ENCODE data around the gene SYMPK.
"Not testable (repeated sequence)": the region's sequence is repeated elsewhere in the genome, so short reads cannot be mapped to it uniquely, and the experiment has no call there.

Gene SYMPK

GRCh38 chr19:45901912-45902650 is 39.1 kb upstream of the SYMPK start, which contains the start of gene MYPOP:
TSS of gene MYPOP (minus strand) at chr19:45902613. CDS start at chr19:45901773, 840 bp downstream.
- no peak for TF ChIP-seq CTCF (IDR thresholded peaks at IDR 0.05; ENCODE audit: insufficient read depth, low read depth, low read length, missing control alignments)
- H3K4me3 ChIP-seq (ENCODE audit: low read depth, low read length) = peak within 1 kb of the TSS; percentile 86
- no peak for DNase-seq (ENCODE audit: low read depth)

GRCh38 chr19:45901432-45901911 is 38.5 kb upstream of the SYMPK start:
- H3K4me3 ChIP-seq (ENCODE audit: low read depth, low read length) = peak overlapping the region; percentile 86
- DNase-seq (ENCODE audit: low read depth) = no peak
- TF ChIP-seq CTCF (IDR thresholded peaks at IDR 0.05; ENCODE audit: insufficient read depth, low read depth, low read length, missing control alignments) = no peak

- no peak for DNase-seq (ENCODE audit: low read depth)
- H3K4me3 ChIP-seq (ENCODE audit: low read depth, low read length) = peak overlapping the region; percentile 86; the same call in 1 of the 2 replicates
- TF ChIP-seq CTCF (IDR thresholded peaks at IDR 0.05; ENCODE audit: insufficient read depth, low read depth, low read length, missing control alignments) = no peak
Observed at GRCh38 chr19:45900738-45901431, 37.9 kb upstream of the SYMPK start.

GRCh38 chr19:45899919-45900589 is 37.1 kb upstream of the SYMPK start:
- no peak for TF ChIP-seq CTCF (IDR thresholded peaks at IDR 0.05; ENCODE audit: insufficient read depth, low read depth, low read length, missing control alignments)
- no peak overlapping the region for H3K4me3 ChIP-seq (ENCODE audit: low read depth, low read length)
- DNase-seq (ENCODE audit: low read depth) = no peak

- no peak for DNase-seq (ENCODE audit: low read depth)
- TF ChIP-seq CTCF (IDR thresholded peaks at IDR 0.05; ENCODE audit: insufficient read depth, low read depth, low read length, missing control alignments) = no peak
- no peak overlapping the region for H3K4me3 ChIP-seq (ENCODE audit: low read depth, low read length)
Observed at GRCh38 chr19:45899253-45899652, 36.3 kb upstream of the SYMPK start.

- H3K4me3 ChIP-seq (ENCODE audit: low read depth, low read length) = no peak overlapping the region
- DNase-seq (ENCODE audit: low read depth) = no peak
- TF ChIP-seq CTCF (IDR thresholded peaks at IDR 0.05; ENCODE audit: insufficient read depth, low read depth, low read length, missing control alignments) = no peak
Observed at GRCh38 chr19:45897261-45897812, 34.4 kb upstream of the SYMPK start.

GRCh38 chr19:45895983-45896599 is 33.1 kb upstream of the SYMPK start:
- DNase-seq (ENCODE audit: low read depth); H3K4me3 ChIP-seq (ENCODE audit: low read depth, low read length): not testable (repeated sequence)

All from GM12865 (cell line).